HFFc6 (cell line): ENCODE data around the gene ADAMTS17. TPM values are rescaled to one million over a fixed set of nuclear protein-coding genes. Genes with fewer than 3 reads are reported as not detected.

Experiments
- DNase-seq: peaks from one replicate; pipeline ENCODE4 v3.0.0-alpha.2; 2018
- H3K27ac Mint-ChIP-seq: 2 replicates; pipeline ENCODE4 v1.8.0; 2020; ENCODE audit warnings: mild to moderate bottlenecking, mixed read lengths
- H3K27me3 Mint-ChIP-seq: 2 replicates; pipeline ENCODE4 v1.8.0; 2021; ENCODE audit warnings: mild to moderate bottlenecking, moderate library complexity, mixed read lengths; ENCODE audit not compliant: insufficient read depth
- H3K36me3 Mint-ChIP-seq: 2 replicates; pipeline ENCODE4 v1.8.0; 2021; ENCODE audit warnings: low read depth, mixed read lengths
- H3K4me1 Mint-ChIP-seq: 2 replicates; pipeline ENCODE4 v1.8.0; 2020; ENCODE audit warnings: low read depth, mixed read lengths
- H3K4me3 Mint-ChIP-seq: 2 replicates; pipeline ENCODE4 v1.8.0; 2020; ENCODE audit warnings: mild to moderate bottlenecking, moderate library complexity, mixed read lengths
- H3K9me3 Mint-ChIP-seq: 2 replicates; pipeline ENCODE4 v1.8.0; 2020; ENCODE audit warnings: mild to moderate bottlenecking, mixed read lengths
- CTCF ChIP-seq: fragments of 200-600 bp; sonication (generic); IDR thresholded peaks from 2 replicates; pipeline ENCODE4 v1.5.0; 2021; ENCODE audit warnings: antibody characterized with exemption, mild to moderate bottlenecking
- total RNA-seq, 6 experiments: library from RNA; stranded (reverse); fragmentation: NEBNext Ultra II Directional; extraction: Animal tissue kit (Norgen Biotek cat#: 25700); gene quantifications; 2 replicates in 1 of 6; 3 replicates in 5 of 6; pipeline ENCODE4 v1.2.3, GENCODE V29; 2021

Gene ADAMTS17
- total RNA-seq, 6 experiments from 2014 or later: not detected

GRCh38 chr15:99967841-99968371, 373.9 kb downstream of the ADAMTS17 start:
- no peaks in the 10 kb centered on the region for H3K4me1 Mint-ChIP-seq

GRCh38 chr15:99966815-99967214, 375.0 kb downstream of the ADAMTS17 start:
- TF ChIP-seq CTCF: no peak
- Mint-ChIP-seq H3K27me3 (peaks cover 4% of the 10 kb centered on the region), H3K36me3 (no peaks in the 10 kb centered on the region), H3K9me3 (peaks cover 50% of the 10 kb centered on the region), H3K27ac (no peak overlapping the region), H3K4me3 (no peak overlapping the region), H3K4me1 (no peaks in the 10 kb centered on the region)
- DNase-seq: no peak

More at GRCh38 chr15:99967841-99968371, 373.9 kb downstream of the ADAMTS17 start:
- Mint-ChIP-seq H3K36me3 (no peaks in the 10 kb centered on the region), H3K27ac (no peak overlapping the region), H3K9me3 (peaks cover 44% of the 10 kb centered on the region), H3K27me3 (peaks cover 4% of the 10 kb centered on the region), H3K4me3 (no peak overlapping the region)
- TF ChIP-seq CTCF: no peak
- DNase-seq: no peak

GRCh38 chr15:99965376-99965775, 376.4 kb downstream of the ADAMTS17 start:
- TF ChIP-seq CTCF: no peak
- Mint-ChIP-seq H3K9me3 (peaks cover 51% of the 10 kb centered on the region), H3K36me3 (no peaks in the 10 kb centered on the region), H3K4me1 (no peaks in the 10 kb centered on the region), H3K4me3 (no peak overlapping the region), H3K27me3 (peaks cover 4% of the 10 kb centered on the region), H3K27ac (no peak overlapping the region)
- no peak for DNase-seq

- no peak for TF ChIP-seq CTCF
- Mint-ChIP-seq H3K4me1 (no peaks in the 10 kb centered on the region), H3K4me3 (no peak overlapping the region), H3K36me3 (no peaks in the 10 kb centered on the region), H3K27me3 (peaks cover 5% of the 10 kb centered on the region), H3K27ac (no peak overlapping the region), H3K9me3 (peaks cover 43% of the 10 kb centered on the region)
- DNase-seq: no peak
These were observed 377.8 kb downstream of the ADAMTS17 start for GRCh38 chr15:99963976-99964375.

- Mint-ChIP-seq H3K27ac (no peak overlapping the region), H3K4me1 (no peaks in the 10 kb centered on the region), H3K4me3 (no peak overlapping the region), H3K36me3 (no peaks in the 10 kb centered on the region), H3K9me3 (peaks cover 39% of the 10 kb centered on the region), H3K27me3 (peaks cover 5% of the 10 kb centered on the region)
- DNase-seq: no peak
- TF ChIP-seq CTCF: no peak
These were observed 378.5 kb downstream of the ADAMTS17 start for GRCh38 chr15:99963096-99963825.
